Measurements from ENCODE around the gene TFPI2.

Gene TFPI2, protein sequence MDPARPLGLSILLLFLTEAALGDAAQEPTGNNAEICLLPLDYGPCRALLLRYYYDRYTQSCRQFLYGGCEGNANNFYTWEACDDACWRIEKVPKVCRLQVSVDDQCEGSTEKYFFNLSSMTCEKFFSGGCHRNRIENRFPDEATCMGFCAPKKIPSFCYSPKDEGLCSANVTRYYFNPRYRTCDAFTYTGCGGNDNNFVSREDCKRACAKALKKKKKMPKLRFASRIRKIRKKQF

DNA sequence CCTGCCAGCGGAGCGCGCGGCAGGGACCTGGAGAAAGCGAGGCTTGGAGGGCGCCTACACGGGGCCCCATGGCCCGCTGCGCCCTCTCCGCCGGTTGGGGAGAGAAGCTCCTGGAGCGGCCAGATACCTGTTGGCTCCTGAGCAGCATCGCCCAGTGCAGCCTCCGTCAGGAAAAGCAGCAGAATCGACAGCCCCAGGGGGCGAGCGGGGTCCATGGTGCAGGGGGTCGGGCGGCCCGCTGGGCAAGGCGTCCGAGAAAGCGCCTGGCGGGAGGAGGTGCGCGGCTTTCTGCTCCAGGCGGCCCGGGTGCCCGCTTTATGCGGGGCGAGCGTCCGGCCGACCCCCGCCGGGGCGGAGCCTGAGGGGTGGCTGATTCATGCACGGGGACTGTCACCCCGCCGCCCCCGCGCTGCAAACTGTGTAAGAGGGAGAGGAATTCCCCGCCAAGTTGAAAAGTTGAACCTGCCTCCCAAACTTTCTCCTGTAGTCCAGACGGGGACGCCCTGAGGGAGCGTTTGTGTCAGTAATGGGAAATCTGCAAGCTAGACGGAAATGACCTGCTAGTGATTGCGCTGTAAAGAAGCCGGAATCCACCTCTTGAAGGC lies at the start of gene TFPI2:
TFPI2 (minus strand) TSS at position 290 of the 605 bp plus-strand sequence; CDS start at position 215, 75 bp downstream.
- TF ChIP-seq, protein P1, sequence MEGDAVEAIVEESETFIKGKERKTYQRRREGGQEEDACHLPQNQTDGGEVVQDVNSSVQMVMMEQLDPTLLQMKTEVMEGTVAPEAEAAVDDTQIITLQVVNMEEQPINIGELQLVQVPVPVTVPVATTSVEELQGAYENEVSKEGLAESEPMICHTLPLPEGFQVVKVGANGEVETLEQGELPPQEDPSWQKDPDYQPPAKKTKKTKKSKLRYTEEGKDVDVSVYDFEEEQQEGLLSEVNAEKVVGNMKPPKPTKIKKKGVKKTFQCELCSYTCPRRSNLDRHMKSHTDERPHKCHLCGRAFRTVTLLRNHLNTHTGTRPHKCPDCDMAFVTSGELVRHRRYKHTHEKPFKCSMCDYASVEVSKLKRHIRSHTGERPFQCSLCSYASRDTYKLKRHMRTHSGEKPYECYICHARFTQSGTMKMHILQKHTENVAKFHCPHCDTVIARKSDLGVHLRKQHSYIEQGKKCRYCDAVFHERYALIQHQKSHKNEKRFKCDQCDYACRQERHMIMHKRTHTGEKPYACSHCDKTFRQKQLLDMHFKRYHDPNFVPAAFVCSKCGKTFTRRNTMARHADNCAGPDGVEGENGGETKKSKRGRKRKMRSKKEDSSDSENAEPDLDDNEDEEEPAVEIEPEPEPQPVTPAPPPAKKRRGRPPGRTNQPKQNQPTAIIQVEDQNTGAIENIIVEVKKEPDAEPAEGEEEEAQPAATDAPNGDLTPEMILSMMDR (IDR thresholded peaks at IDR 0.05): no peak

DNA sequence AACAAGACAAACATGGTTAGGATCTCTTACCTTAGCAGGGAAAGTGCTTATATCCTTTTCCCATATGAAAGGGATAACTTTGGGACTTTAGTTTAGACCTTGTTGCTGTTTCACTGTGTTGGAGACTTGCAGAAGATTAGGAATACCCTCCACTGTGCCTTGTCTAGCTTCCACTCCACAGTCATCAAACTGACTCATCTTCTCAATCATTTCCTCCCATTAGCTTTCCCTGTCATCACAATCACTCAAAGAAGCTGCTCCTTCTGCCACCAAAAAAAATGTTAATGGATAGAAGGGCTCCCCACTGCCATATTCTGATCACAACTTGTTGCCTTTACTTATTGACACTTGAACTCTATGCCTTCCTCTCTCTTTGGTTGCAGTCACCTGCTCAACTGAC lies 47.7 kb upstream of the TFPI2 start:
- TF ChIP-seq, protein P1 (IDR thresholded peaks at IDR 0.05): no peak

DNA sequence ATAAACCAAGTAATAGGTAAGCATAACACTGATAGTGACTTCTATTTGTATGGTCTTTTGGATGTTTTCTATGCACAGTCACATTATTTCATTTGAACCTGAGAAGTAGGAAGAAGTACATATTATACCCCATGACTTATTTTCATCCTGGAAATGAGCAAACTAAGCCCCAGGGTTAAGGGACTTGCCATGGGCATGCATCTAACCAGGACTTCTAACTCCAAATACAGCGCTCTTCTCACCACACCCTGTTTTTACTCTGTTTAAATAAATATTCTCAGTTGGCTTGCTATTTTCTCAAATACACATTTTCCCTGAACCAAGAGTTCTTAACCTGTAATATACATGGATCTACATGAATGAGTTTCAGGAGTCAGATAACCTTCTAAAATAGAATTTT lies 47.3 kb upstream of the TFPI2 start:
- TF ChIP-seq, protein P1 (IDR thresholded peaks at IDR 0.05): no peak

DNA sequence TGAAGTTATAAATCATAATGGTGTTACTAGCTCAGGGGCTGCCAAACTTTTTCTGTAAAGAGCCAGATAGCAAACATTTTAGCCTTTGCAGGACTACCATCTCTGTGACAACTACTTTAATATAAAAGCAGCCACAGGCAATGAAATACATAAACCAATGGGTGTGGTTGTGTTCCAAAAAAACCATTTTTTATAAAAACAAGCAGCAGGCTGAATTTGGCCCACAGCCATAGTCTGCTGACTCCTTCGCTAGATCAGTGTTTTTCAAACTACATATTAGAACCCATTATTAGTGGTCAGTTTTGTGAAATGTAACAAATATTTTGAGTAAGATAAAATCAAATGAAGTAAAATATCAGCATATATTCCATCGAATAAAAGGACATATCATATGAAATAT lies 44.5 kb upstream of the TFPI2 start:
- TF ChIP-seq, protein P1 (IDR thresholded peaks at IDR 0.05): no peak

DNA sequence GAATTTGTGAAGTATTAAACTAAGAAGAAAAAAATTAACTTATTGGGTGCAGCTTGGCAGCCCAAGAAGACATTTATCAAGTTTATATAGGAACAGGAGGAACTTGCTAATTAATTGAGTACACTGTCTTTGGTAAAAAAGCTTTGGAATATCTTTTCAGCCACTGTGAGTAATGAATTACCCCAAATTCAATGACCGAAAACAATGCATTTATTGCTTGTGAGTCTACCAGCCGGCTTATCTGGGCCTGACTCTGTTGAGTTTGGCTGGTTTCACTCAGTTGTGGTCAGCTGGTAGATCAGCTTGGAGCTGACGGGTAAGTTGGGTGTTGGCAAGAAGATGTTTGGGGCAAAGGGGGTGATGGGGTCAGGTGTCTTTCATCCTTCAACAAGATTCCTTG lies 42.6 kb upstream of the TFPI2 start:
- TF ChIP-seq, protein P1 (IDR thresholded peaks at IDR 0.05): no peak

DNA sequence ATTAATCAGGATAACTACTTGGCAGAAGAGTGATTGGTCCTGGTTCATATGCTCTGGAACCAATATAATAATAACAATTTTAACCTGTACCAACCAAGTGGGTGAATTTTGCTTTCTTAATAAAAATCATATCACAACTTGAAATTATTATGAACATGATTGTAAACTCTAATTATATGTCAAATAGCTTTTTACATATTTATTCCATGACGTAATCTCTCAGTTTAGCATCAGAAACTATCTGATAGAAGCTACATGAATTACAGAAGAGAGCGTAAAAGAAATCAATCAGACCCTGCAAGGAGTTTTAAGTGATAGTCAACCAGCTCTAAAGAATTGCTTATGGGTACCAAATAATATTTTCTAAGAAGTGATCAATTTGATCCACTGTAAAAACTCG lies 41.1 kb upstream of the TFPI2 start:
- TF ChIP-seq, protein P1 (IDR thresholded peaks at IDR 0.05): no peak

DNA sequence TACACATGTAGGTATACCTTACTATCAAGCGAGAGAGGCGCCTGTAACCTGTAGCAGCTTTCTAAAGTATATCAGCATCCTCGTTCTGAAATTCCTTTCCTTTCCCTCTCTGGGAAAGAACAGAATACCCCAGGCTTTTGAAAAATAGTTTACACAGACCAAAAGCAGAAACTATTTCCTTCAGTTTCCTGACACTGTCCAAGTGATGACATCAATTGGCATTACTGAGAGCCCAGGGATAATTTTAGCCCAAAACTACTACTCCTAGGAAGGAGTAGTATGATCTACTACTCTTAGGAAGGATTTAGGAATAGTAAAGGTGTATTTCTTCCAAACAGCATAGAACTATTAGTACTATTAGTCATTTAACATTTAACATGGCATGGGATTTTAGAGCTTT lies 37.0 kb upstream of the TFPI2 start:
- TF ChIP-seq, protein P1 (IDR thresholded peaks at IDR 0.05): no peak
